Activated CD8-positive, alpha-beta memory T cell treated with anti-CD3 and anti-CD28 coated beads, Interleukin-2, amount 50 U/mL, for 24 hours (primary cell): ENCODE measurements around the gene INTU.
"Not testable (repeated sequence)": the region's sequence is repeated elsewhere in the genome, so short reads cannot be mapped to it uniquely, and the experiment has no call there.

ENCODE experiments used
- DNase-seq: peaks from one replicate; pipeline ENCODE4 v3.0.0-alpha.2; 2020; ENCODE audit errors: extremely low read depth

The INTU gene

DNA sequence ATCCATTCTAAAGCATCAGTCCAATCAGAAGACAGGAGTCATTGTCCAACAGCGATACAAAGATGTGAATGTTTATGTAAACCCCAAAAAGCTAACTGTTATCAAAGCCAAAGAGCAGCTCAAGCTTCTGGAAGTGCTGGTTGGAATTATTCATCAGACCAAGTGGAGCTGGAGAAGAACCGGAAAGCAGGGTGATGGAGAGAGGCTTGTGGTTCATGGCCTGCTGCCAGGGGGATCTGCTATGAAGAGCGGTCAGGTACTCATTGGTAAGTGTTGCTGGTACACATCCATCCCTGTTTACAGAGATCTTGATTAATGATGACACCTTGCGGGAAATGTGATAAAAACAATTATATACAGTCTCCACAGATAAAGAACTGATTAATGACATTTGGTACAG, 11.0 kb downstream of the INTU start:
- no peak for DNase-seq

DNA sequence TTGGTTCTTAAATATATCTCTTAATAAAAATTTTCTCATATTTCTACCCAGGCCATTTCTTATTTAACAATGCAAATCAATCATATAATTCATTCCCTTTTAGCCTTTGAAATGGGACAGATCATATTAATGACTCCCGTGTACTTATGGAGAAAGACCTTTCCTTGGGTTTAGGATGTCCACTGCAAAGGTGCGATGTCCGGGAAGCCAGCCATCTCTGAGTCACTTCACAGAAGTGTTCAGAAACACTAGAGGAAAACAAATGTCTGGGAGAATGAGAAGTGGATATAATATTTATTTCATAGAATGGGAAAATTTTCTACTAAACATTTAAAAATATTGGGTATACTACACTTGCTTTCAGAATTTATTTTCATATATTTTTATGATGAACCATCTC, 15.3 kb downstream of the INTU start:
- DNase-seq = no peak

DNA sequence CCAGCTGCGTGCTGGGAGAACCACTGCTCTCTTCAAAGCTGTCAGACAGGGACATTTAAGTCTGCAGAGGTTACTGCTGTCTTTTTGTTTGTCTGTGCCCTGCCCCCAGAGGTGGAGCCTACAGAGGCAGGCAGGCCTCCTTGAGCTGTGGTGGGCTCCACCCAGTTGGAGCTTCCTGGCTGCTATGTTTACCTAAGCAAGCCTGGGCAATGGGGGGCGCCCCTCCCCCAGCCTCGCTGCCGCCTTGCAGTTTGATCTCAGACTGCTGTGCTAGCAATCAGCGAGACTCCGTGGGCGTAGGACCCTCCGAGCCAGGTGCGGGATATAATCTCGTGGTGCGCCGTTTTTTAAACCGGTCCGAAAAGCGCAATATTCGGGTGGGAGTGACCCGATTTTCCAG, 22.8 kb downstream of the INTU start:
- DNase-seq = not testable (repeated sequence)

DNA sequence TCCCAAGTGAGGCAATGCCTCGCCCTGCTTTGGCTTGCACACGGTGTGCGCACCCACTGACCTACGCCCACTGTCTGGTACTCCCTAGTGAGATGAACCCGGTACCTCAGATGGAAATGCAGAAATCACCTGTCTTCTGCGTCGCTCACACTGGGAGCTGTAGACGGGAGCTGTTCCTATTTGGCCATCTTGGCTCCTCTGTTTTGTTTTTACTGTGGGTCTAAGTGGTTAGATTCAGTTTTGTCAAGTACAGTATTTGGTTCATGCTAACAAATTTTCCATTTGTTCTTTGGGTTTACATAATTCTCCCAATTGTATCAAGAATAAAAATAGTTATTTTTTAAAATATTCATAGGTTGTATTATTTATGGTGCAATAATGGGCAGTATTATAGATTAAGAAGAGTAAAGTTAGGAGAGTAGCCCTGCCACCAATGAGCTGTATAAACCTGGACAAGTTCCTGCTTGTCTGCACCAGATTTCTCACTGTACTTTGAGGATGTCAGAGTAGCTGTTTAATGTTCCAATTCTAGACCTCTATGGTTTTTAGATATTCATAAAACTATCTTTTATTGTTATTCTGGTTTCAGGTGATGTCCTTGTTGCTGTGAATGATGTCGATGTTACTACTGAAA, 23.4 kb downstream of the INTU start:
- no peak for DNase-seq

DNA sequence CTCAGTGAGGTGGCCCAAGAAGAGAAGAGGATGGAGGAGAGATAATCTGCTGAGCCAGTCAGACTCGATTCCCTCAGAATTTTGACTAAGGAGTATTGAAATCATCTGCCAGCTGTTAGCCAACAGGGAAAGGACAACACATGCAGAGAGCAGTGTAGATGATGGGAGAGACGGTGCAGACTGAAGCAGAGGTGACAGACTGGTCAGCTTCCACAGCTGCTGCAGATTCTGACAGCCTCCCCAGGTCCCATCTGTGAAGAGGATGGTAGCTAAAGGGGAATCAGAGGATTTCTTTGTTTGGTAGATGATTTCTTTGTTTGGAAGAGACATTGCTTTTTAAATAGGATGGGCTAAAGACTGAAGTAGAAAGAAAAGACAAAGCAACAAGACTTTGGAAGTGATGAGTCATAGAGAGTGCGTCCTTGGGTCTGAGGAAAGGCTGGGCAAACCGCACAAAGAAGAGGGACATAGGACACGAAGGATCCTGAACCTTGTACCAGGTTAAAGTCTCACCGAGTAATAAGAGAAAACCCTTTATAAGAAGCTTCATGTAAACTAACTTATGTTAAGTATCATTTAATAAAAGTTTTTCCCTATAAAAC, 27.6 kb downstream of the INTU start:
- DNase-seq = no peak

DNA sequence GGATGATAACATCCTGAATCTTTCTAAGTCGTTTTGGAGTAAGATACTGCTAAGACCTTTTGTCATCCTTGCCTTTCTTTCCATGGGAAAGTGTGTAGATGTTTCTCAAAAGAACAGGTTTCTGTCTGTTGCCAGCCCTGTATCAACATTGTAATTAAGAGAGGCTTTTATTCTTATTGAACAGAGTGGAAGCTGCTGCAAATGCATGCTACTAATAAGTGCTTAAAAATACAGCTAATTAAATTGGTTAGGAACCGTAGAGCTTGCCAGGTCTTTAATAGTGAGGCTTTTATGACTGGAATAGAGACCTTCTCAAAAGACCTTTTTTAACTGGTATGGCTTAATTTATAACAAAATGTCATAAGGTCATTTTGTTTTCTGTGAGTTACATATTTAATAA, 34.4 kb downstream of the INTU start:
- no peak for DNase-seq

DNA sequence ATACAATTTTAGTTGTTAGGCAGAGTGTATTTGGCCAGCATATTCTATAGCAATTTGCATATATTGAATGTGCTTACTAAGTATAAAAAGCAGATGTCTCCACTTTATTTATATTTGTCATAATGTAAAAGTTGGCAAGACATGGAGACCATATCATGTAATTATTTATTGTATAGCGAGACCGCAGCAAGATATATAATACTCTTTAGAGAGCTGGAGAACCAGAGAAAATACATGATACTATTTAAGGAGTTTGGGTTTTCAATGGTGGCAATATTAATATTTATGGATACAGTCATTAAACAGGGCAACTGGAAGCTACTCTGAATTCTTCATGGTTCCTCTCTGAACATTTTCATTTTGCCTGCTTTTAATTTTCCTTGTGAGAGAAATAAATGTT, 35.0 kb downstream of the INTU start:
- DNase-seq = no peak

DNA sequence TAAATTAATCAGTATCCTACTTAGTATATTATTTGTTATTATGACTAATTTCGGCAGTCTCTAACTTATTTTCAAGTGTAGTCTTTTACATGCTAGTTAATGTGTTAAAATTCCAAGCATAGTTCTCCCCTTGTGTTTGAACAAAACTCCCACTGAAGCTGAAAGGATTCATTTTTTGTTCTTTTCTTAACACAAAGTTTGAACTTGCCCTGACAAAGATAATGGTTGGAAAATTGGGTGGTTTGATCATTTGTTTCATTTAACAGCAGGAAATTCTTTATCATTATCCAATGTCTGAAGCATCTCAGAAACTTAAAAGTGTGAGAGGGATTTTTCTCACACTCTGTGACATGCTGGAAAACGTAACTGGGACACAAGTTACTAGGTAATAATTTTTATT, 36.0 kb downstream of the INTU start:
- DNase-seq = no peak

DNA sequence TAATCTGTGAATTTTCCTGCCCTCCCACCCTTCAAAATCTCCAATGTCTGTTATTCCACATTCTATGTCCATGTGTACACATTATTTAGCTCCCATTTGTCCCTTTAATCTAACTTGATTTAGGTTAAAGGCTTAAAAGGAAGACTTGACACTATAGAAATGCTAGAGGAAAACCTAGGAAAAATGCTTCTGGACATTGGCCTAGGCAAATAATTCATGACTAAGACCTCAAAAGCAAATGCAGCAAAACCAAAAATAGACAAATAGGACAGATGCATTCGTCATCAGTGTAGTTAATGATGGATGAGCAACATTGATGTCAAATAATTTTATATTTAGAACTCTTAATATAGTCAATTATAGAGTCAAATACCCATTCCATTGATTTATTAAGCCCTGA, 36.9 kb downstream of the INTU start:
- no peak for DNase-seq

DNA sequence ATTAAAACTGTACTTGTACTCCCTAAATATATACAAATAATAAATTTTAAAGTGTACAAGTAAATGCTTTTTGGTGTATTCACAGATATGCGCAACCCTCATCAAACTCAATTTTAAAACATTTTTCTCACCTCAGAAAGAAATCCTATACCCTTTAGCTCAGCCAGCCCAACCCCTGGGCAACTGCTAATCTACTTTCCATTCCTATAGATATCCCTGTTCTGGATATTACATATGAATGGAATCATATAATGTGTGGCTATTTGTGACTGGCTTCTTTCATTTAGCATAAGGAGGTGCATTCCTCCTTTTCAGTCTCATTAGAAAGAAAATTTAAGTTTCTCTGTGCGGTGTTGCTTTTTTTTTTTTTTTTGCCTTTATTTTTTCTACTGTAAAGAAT, 39.4 kb downstream of the INTU start:
- no peak for DNase-seq

DNA sequence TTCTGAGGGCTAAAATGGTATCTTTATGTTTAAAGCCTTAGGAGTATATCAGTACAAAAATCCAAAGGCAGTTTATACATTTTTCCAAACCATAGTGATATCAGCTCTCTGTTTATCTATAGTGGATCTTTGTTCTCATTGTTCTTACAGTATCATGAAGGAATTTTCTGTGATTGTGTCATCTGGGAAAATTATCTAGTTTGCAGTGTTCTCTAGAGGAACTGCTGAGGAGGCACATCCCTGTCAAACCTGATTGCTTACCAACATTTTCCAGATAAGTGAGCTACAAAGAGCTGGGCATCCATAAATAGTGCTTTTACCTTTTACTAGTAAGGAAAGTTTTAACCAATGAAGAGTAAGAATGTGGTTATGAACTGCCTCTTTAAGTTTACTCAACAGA, 52.5 kb downstream of the INTU start:
- no peak for DNase-seq

DNA sequence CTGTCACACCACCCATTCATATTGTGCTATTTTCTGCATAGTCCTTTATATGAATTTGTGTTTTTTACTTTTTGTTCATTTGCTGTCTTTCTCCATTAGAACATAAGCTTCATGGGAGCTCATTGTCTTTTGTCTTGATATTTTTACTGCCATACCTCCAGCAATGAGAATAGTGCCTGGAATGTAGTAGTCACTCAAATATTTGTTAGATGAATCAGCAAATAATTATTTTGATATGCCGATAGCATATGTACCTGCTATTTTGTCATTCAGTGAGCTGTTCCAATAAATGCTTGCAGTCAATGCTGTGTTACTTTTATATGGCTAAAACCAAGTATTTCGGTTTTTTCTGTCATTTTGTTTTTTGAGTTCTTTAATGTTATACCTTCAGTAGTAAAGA, 53.9 kb downstream of the INTU start:
- DNase-seq = no peak

DNA sequence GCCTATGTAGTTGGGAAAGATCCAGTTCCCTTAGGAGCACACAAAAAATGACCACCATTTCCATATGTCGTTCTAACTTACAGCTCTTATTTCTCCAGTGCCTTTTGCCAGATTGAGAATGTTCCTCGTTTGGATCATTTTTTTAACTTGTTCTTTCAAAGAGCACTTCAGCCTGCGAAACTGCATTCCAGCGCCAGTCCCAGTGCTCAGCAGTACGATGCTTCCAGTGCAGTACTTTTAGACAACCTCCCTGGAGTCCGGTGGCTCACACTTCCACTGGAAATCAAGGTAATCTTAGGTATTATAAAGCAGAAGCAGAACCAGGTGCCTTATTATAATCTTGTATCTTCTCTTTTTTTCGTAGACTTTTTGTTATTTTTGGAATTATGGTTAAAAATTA, 54.8 kb downstream of the INTU start:
- DNase-seq = no peak

DNA sequence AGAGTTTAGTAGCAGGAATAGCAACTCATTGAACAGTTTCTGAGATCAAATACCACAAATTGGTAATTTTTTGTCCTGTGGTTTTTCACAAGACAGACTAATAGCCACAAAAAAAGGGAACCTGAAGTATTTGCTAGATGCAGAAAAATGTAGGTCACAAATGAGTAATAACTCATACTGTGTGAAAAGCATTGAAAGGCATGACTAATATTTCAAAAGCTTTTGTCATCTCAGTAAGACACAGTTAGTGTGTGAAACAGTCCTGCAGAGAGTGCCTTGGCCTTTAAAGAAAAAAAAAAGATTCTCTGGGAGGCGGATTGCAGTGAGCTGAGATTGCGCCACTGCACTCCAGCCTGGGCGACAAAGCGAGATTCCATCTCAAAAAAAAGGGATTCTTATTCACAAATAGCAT, 66.0 kb downstream of the INTU start:
- DNase-seq = no peak

DNA sequence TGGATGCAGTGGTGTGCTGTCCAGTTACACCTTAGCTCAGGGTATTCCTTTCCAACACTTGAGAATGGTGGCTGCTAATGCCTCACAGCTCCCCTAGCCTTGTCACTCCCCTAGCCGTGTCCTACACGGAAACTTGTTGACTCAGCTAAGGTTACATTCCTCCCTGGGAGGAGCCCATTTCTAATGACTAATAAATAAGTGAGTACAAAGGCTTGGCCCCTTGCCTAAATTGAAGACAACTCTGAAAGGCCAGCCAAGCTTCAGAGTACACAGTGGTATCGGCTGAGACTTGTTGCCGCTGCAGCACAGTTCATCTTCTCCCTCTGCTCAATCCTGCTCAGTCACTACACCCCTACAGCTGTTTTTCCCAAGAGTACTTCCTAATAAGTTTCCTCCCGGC, 76.2 kb downstream of the INTU start:
- DNase-seq = no peak

DNA sequence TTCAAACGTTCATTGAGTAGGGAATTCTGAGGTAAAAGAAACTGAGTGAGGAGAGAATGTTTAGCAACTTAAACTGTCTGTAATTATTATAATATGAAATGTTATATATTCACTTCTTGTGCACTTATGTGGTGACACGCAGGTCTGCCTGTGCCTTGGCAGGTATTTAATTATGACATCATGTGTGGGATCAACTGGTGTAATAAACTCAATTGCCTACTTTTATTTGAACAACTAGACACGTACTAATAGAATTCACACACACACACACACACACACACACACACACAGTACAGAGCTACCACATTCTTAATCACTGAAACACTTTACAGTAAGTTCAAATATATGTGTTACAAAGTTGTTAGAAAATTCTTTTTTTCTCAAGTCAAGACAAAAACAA, 76.7 kb downstream of the INTU start:
- DNase-seq = no peak

DNA sequence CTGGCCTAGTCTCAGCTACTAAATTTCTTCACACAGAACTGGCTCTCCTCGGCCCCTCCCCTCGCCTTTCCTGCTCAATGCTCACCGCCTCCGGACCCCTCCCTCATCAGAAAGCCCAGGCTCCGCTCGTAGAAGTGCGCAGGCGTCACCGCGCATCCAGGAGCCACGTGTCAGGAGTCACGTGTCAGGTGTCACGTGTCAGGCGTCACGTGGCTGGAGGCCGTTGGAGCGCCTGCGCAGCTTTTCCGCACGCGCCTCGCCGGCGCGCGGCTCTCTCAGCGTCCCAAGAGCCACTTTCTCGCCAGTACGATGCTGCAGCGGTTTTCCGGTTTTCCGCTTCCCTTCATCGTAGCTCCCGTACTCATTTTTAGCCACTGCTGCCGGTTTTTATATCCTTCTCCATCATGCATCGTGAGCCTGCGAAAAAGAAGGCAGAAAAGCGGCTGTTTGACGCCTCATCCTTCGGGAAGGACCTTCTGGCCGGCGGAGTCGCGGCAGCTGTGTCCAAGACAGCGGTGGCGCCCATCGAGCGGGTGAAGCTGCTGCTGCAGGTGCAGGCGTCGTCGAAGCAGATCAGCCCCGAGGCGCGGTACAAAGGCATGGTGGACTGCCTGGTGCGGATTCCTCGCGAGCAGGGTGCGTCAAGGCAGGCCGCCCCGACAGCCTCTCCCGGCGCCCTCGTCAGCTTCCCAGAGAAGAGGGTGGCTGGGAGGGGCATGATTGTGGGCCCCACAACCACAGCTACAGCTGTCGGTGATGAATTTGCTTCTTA, 97.6 kb downstream of the INTU start, which contains the start of gene SLC25A31:
Gene SLC25A31 (plus strand): TSS at position 259 of the 772 bp plus-strand sequence. CDS start 146 bp downstream, at position 405.
- no peak for DNase-seq

DNA sequence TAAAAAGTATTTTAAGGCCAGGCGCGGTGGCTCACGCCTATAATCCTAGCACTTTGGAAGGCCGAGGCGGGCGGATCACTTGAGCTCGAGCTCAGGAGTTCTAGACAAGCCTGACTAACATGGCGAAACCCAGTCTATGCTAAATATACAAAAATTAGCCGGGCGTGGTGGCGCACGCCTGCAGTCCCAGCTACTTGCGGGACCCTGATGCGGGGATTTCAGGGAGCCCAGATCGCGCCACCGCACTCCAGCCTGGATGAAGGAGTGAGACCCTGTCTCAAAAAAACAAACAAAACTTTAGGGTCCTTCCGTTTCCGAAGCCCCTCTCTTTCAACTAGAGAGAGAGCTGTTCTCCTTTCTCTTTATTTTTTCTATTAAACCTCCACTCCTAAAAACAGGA, 98.6 kb downstream of the INTU start:
- DNase-seq = no peak

DNA sequence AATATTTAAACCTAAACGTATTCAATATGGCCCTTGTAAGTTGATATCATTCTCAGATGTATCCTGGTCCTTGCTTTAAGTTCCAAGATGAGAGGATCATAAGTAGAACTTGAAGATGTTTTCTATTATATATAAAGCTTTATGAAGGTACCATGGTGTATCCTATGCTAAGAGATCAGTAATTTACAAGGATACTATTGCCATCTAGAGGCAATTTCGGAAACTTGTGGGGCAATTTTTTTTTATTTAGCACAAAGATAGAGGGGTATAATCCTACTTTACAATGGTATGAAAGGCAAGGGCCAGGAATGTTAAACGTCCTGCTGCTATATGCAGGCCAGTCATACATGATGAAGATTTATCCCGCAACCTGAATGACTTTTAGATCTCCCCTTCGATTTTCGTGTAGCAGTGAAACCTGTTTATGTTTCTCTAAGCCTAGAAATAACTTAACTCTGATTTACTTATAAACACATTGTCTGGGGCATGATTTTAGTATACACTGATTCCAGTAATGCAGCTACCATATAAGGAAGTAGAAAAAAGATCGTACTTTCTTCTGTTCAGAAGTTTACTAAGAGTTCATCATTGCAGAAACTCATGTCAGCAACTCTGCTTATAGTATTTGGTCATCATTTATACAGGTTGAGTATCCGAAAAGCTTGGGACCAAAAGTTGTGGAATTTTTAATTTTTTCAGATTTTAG, 100.0 kb downstream of the INTU start:
- no peak for DNase-seq

DNA sequence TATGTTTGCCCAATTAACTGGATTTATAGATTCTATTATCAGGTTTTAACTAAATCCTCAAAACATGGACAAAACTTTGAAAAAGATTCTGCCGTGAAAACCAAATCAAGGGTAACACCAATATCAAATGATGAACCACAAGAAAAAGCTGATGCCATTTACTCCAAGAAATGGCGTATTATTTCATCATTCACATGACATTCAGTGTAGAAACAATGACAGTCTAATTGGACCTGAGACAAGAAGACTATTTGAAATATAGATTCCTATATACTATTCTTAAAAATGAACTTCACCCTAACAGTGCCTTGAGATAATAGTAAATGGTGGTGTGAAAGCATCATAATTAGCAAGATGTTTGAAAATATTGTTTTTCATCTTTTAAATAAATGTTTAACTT, 102.2 kb downstream of the INTU start:
- DNase-seq = no peak

DNA sequence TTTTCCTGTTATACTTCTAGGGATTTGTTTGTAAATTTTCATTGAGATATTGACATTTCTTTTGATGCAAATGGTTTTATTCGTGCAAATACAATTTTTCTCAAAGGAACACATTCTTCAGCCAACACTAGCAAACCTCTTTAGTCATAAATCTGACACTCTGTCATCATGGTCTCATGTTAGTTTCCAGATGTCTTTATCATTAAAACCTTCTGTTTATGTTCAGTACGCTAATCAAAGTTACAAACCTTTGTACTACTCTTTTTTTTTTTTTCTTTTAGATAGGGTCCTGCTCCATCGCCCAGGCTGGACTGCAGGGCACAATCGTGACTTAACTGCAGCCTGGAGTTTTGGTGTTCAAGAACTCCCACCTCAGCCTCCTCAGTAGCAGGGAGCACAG, 104.5 kb downstream of the INTU start:
- no peak for DNase-seq

DNA sequence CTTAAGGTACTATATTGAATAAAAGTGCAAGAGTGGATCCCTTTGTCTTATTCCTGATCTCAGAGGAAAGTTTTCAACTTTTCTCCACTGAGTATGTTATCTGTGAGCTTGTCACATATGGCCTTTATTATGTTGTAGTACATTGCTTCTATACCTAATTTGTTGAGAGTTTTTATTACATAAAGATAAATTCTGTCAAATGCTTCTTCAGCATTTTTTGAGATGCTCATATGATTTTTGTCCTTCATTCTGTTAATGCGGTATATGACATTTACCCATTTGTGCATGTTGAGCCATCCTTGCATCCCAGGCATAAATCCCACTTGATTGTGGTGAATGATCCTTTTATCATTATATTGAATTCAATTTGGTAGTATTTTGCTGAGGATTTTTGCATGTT, 108.5 kb downstream of the INTU start:
- DNase-seq = no peak

DNA sequence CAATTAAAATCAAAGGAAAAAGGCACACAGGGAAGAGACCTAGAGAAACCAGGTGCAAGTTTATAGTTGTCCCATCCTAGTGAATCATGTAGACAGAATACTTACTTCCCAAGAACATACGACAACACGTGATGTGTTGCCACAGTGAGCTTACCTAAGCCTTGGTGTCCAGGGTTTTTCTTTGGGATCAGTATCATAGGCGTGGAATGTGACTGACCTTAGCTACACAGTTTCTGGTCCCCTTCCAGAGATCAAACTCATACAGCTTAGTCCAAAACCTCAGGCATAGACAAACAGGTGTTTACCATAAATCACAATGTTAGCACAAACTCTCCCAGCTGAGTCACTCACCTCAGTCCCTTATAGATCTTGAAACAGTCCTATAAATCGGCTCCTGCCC, 115.1 kb downstream of the INTU start:
- DNase-seq = no peak
